ENCODE data around the gene PLAC1.

GRCh38 chrX:134676436-134676835 lies 18.2 kb upstream of the PLAC1 start:
- TF ChIP-seq, protein P1, sequence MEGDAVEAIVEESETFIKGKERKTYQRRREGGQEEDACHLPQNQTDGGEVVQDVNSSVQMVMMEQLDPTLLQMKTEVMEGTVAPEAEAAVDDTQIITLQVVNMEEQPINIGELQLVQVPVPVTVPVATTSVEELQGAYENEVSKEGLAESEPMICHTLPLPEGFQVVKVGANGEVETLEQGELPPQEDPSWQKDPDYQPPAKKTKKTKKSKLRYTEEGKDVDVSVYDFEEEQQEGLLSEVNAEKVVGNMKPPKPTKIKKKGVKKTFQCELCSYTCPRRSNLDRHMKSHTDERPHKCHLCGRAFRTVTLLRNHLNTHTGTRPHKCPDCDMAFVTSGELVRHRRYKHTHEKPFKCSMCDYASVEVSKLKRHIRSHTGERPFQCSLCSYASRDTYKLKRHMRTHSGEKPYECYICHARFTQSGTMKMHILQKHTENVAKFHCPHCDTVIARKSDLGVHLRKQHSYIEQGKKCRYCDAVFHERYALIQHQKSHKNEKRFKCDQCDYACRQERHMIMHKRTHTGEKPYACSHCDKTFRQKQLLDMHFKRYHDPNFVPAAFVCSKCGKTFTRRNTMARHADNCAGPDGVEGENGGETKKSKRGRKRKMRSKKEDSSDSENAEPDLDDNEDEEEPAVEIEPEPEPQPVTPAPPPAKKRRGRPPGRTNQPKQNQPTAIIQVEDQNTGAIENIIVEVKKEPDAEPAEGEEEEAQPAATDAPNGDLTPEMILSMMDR (IDR thresholded peaks at IDR 0.05; ENCODE audit: insufficient read depth, low read length): no peak
- TF ChIP-seq, protein P2, sequence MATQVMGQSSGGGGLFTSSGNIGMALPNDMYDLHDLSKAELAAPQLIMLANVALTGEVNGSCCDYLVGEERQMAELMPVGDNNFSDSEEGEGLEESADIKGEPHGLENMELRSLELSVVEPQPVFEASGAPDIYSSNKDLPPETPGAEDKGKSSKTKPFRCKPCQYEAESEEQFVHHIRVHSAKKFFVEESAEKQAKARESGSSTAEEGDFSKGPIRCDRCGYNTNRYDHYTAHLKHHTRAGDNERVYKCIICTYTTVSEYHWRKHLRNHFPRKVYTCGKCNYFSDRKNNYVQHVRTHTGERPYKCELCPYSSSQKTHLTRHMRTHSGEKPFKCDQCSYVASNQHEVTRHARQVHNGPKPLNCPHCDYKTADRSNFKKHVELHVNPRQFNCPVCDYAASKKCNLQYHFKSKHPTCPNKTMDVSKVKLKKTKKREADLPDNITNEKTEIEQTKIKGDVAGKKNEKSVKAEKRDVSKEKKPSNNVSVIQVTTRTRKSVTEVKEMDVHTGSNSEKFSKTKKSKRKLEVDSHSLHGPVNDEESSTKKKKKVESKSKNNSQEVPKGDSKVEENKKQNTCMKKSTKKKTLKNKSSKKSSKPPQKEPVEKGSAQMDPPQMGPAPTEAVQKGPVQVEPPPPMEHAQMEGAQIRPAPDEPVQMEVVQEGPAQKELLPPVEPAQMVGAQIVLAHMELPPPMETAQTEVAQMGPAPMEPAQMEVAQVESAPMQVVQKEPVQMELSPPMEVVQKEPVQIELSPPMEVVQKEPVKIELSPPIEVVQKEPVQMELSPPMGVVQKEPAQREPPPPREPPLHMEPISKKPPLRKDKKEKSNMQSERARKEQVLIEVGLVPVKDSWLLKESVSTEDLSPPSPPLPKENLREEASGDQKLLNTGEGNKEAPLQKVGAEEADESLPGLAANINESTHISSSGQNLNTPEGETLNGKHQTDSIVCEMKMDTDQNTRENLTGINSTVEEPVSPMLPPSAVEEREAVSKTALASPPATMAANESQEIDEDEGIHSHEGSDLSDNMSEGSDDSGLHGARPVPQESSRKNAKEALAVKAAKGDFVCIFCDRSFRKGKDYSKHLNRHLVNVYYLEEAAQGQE (IDR thresholded peaks at IDR 0.05; ENCODE audit: insufficient replicate concordance, low read depth): no peak
- TF ChIP-seq POLR2AphosphoS5 (IDR thresholded peaks at IDR 0.05; ENCODE audit: low read depth): no peak
